GM23338 (cell line): ENCODE measurements around the gene PLBD2.

Source experiments
- CREB1 ChIP-seq: fragments of 250-450 bp; sonication (Bioruptor Pico); IDR thresholded peaks from 2 replicates; pipeline ENCODE4 v1.5.0; 2020; ENCODE audit warnings: low read depth, mild to moderate bottlenecking, moderate library complexity
- CTCF ChIP-seq, 2 experiments: fragments of 200-600 bp in 1 of 2; sonication (generic) in 1 of 2; conservative IDR thresholded peaks; 2 replicates each; pipeline versions ENCODE4 v1.5.1 to v1.6.1; 2016 to 2017; ENCODE audit warnings: antibody characterized with exemption in 2 of 2, low read depth in 2 of 2, mild to moderate bottlenecking in 2 of 2, moderate library complexity in 1 of 2
- EZH2 ChIP-seq: fragments of 200-600 bp; sonication (generic); IDR thresholded peaks from one replicate; pipeline ENCODE4 v1.8.0; 2017; ENCODE audit warnings: antibody characterized with exemption, mild to moderate bottlenecking, low read depth; ENCODE audit not compliant: unreplicated experiment
- EZH2phosphoT487 ChIP-seq: fragments of 200-600 bp; sonication (generic); IDR thresholded peaks from one replicate; pipeline ENCODE4 v1.8.1; 2018; ENCODE audit warnings: antibody characterized with exemption; ENCODE audit not compliant: unreplicated experiment
- NANOG ChIP-seq: IDR thresholded peaks from 2 replicates; pipeline ENCODE4 v1.6.1; 2016; ENCODE audit warnings: antibody characterized with exemption, borderline replicate concordance
- POLR2AphosphoS5 ChIP-seq: IDR thresholded peaks from 2 replicates; pipeline ENCODE4 v1.6.1; 2016; ENCODE audit warnings: antibody characterized with exemption, low read depth
- ZNF331 ChIP-seq: fragments of 250-450 bp; sonication (Bioruptor Pico); IDR thresholded peaks from 2 replicates; pipeline ENCODE4 v1.5.0; 2020; ENCODE audit warnings: low read depth, mild to moderate bottlenecking, moderate library complexity

DNA sequence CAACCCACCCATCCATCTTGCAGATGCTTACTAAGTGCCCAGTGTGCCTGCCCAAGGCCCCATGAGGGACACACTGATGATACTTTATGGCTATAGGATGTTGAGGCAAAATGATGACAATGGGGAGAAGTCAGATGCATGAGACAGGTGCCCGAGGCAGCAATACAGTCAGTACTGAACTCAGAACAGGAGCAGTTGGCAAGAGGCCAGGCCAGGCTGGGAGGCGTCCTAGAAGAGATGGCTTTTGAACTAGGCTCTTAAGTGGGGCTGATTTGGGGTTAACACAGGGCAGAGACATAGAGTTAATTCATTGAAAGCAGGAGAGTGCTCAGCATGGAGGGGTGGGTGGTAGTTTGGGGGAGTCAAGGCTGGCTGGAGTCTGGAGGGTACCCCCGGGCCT, 15.6 kb downstream of the PLBD2 start:
- TF ChIP-seq EZH2 (no peak), CTCF (conservative IDR thresholded peaks at IDR 0.05; ENCODE audit: low read depth in 2 of 2) (no peak), ZNF331 (CRISPR knock-in tag) (no peak), NANOG (no peak), POLR2AphosphoS5 (no peak), CREB1 (CRISPR knock-in tag) (no peak), EZH2phosphoT487 (no peak)
